ENCODE data around the gene GUF1.
"Not testable (repeated sequence)": the region's sequence is repeated elsewhere in the genome, so short reads cannot be mapped to it uniquely, and the experiment has no call there.

The GUF1 gene

DNA sequence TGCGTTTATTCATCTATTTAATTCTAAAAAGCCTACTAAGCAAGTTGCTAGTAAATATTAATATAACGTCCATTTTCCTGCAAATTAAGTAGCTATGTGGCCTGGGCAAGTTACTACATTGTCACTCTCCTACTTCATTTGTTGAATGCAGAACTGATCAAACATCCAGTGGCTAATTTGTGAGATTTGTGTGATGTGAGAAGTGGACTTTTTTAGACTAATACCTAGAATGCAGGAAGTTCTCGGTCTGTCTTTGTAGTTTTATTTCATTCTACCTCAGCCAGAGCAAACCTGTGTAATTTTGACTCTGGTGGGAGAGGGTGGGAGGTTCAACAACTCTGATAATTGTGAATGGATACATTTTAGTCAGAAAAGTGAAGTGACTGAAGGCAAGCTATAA lies 840 bp downstream of the GUF1 start:
- DNase-seq: no peak
- intact Hi-C loops (cut with DNase I): no loop called here

GRCh38 chr4:44684648-44685047 lies 6.4 kb downstream of the GUF1 start:
- DNase-seq: no peak
- intact Hi-C loops (cut with DNase I): no loop called here

DNA sequence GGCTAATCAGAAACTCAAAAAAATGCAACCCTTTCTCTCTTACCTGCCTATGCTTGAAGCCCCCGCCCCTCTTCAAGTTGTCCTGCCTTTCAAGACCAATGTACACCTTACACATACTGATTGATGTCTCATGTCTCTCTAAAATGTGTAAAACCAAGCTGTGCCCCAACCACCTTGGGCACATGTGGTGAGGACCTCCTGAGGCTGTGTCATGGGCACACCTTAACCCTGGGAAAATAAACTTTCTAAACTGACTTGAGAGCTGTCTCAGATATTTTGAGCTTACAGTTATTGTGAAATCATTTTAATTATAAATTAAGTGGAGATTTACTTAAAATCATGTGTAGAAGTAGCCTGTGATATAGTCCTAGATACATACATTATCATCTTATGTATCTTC lies 22.2 kb downstream of the GUF1 start:
- DNase-seq: no peak
- intact Hi-C loops (cut with DNase I): no loop called here

DNA sequence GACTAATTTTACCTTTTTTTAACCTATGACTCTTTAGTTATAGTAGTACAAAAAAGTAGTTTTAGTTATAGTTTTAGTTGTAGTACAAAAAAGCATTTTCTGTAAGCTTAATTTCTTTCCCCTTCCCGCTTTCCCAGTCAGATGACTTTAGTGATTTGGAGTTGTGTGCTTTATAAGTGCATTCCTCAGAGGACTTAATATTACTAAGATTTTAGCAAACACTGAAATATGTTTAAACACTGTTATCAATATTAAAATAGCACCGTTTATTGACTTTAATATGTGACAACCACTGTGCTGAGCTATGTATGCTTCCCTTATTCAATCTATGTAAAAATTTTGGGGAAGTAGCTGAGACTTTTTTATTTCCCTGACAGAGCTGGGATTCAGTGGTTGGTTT lies 22.8 kb downstream of the GUF1 start:
- intact Hi-C loops (cut with DNase I): no loop called here
- no peak for DNase-seq

- DNase-seq: no peak
- intact Hi-C loops (cut with DNase I): no loop called here
These were observed 26.5 kb downstream of the GUF1 start for GRCh38 chr4:44704673-44705072.

- no peak for DNase-seq
- intact Hi-C loops (cut with DNase I): no loop called here
These were observed 34.9 kb downstream of the GUF1 start for GRCh38 chr4:44713125-44713524.

DNA sequence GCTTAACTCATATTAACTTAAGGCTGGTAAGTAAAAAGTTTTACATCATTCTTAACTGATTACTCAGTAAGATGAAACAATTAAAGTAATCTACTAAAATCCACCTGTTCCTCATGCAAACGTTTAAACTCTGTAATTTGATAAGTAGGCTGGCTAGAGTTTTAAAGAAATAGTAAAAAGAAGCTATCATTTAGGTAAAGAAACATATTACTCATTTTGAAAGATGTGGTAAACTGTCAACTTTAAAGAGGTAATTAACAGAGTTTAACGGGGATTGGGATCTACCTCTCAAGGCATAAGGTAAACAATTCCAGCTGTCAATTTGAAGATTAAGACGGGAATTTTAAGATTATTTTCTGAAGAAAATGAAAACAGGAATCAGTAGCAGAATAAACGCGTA lies 38.4 kb downstream of the GUF1 start:
- DNase-seq: no peak
- intact Hi-C loops (cut with DNase I): no loop called here

DNA sequence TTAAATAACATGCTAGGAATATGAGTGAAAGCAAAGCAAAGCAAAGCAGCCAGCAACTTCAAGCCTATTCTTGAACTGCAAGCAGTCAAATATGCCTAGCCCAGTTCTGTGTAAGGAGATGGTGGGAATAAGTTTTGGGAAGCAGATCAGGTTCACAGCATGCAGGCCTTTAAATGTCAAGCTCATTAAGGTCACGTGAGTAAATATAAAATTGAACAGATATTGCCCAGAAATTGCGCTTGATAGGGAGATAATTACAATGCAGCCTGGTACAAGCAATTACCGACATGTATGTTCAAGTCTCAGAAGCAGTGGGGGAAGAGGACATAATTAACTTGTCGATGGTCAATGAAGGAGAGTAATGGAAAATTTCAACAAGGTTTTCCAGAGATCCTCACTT lies 42.2 kb downstream of the GUF1 start:
- DNase-seq: no peak
- intact Hi-C loops (cut with DNase I): no loop called here

DNA sequence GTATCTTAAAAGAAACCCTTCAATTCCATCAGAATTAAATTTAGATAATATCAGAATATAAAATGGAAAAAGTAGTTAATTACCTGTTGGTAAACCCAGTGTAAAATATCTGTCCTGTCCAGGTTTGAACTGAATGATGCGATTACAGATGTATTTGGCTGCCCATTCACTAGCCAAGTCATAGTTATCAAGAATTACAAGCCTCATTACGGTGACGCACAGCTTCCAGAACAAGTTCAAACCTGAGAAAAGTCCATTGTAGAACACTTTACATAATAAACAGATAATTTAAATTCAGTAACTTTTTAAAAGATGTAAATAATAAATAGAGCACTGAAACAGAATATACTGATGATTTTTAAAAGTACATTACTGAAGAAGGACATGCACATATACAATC lies 43.8 kb downstream of the GUF1 start:
- intact Hi-C loops (cut with DNase I): no loop called here
- no peak for DNase-seq

DNA sequence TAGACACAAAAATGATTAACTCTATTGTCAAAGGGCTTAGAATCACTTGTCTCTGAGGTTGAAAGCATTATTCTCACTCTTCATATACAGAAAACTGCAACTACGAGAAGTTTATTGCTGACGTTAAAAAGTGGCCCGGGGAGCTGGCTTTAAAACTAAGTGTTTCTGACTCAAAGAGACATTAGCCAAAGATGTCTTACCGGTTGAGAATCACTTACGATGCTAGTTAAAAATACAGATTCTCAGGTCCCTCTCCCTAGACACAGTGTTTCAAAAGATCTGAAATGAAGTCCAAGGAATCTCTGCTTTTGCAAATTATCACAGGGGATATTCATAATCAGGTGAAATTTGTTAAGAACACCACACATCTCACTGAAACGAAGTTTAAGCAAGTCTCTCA lies 46.9 kb downstream of the GUF1 start:
- no peak for DNase-seq
- intact Hi-C loops (cut with DNase I): no loop called here

DNA sequence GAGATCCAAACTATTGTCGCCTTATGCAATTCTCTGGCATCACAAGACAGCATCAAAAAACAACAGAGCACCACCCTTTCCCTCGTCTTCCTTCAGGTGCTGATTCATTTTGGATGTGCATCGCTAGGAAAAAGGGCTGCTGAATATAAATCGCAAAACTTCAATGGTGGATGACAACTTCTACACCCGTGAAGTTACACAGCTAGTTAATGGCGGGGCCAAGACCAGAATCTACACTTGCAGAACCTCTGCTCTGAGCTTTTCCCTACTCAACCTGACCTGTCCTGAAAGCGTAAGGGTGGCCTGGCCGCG lies 47.5 kb downstream of the GUF1 start:
- intact Hi-C loops (cut with DNase I): no loop called here
- DNase-seq: peak in 1 of 42 donors; percentile 49

DNA sequence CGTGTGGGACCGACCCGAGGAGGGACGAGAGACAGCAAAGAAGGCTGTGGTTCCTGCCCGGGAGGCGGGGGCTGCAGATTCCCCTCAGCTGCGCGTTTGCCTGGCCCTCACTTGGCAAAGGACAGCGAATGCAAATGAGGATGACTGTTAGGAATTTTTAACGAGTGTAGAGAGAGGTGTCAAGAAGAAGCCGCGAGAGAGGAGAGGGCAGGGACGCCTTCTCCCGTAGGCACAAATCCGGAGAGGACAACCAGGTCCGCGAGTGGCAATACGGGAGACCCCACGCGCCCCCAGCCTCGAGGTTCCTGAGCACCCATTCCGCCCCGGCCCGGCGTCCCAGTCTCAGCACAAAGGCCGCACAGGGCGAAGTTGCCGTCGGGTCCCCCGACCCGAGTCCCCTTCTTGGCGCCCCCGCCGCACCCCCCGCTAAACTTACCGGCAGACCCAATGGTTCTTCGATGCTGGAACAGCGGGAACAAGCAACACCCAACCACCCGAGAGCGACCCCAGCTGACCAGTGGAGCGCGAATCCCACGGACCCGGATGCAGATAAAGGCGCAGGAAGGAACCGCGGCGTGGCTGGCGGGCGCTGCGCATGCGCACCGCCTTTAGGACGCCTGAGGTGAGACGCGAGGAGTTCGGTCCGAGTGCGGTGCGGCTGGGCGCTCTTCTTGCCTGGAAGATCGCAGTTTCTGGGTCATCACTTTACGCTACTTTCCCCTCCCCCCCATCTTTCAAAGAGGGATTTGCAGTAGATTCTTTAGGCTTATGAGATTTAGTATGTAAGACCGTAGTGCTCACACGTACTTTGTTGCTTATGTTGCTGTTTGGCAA lies 48.0 kb downstream of the GUF1 start, which contains the start of gene GNPDA2:
GNPDA2 (minus strand) TSS at position 519 of the 834 bp plus-strand sequence. CDS start 4,349 bp downstream, outside the sequence.
- DNase-seq: peak; percentile 75 to 95 (median 90)
- intact Hi-C loops (cut with DNase I): no loop called here

GRCh38 chr4:44727471-44727870 lies 49.3 kb downstream of the GUF1 start:
- intact Hi-C loops (cut with DNase I): no loop called here
- DNase-seq: no peak

GRCh38 chr4:44728694-44729093 lies 50.5 kb downstream of the GUF1 start:
- DNase-seq; intact Hi-C loops (cut with DNase I): not testable (repeated sequence)

GRCh38 chr4:44736900-44737299 lies 58.7 kb downstream of the GUF1 start:
- intact Hi-C loops (cut with DNase I): no loop called here
- no peak for DNase-seq

- intact Hi-C loops (cut with DNase I): no loop called here
- DNase-seq: peak in 2 of 42 donors; percentile 8 to 12
These were observed 60.4 kb downstream of the GUF1 start for GRCh38 chr4:44738615-44739014.

DNA sequence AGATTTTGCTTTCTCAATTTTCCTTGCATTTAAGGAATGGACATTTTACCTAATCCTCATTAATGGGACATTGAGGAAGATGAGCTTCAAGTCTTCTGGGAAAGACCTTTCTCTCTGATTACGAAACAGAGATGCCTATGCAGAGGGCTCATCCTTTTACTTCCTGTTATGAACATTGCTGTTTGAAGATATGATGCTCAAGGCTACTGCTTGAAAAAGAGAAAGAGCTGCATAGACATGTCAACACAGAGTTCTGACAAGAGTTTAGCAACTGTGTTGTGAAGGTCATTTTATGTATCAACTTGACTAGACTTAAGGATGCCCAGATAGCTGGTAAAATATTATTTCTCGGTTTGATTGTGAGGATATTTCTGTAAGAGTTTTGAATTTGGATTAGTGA lies 62.0 kb downstream of the GUF1 start:
- intact Hi-C loops (cut with DNase I): no loop called here

More for the DNA sequence above, 62.0 kb downstream of the GUF1 start:
- no peak for DNase-seq

Data from head of caudate nucleus (tissue), 42 donors.